Ishikawa (cell line): ENCODE data around the gene ACTMAP.

ENCODE experiments used
- CEBPB ChIP-seq: IDR thresholded peaks from 2 replicates; pipeline ENCODE4 v1.6.1; 2012
- CREB1 ChIP-seq: IDR thresholded peaks from 2 replicates; pipeline ENCODE4 v1.6.1; 2012; ENCODE audit warnings: low read depth
- EGR1 ChIP-seq: IDR thresholded peaks from 2 replicates; pipeline ENCODE4 v1.6.1; 2012
- EP300 ChIP-seq: IDR thresholded peaks from 2 replicates; pipeline ENCODE4 v1.6.1; 2012; ENCODE audit warnings: borderline replicate concordance
- FOXM1 ChIP-seq: IDR thresholded peaks from 2 replicates; pipeline ENCODE4 v1.6.1; 2012; ENCODE audit warnings: low read depth, borderline replicate concordance
- MAX ChIP-seq: IDR thresholded peaks from 2 replicates; pipeline ENCODE4 v1.6.1; 2012
- NFIC ChIP-seq: IDR thresholded peaks from 2 replicates; pipeline ENCODE4 v1.6.1; 2012
- RAD21 ChIP-seq: IDR thresholded peaks from 2 replicates; pipeline ENCODE4 v1.6.1; 2012; ENCODE audit warnings: low read depth
- REST ChIP-seq: IDR thresholded peaks from 2 replicates; pipeline ENCODE4 v1.6.1; 2012; ENCODE audit warnings: low read depth, mild to moderate bottlenecking
- TAF1 ChIP-seq: IDR thresholded peaks from 2 replicates; pipeline ENCODE4 v1.6.1; 2012; ENCODE audit warnings: low read depth, mild to moderate bottlenecking
- TCF12 ChIP-seq: IDR thresholded peaks from 2 replicates; pipeline ENCODE4 v1.6.1; 2012; ENCODE audit warnings: low read depth
- TEAD4 ChIP-seq: IDR thresholded peaks from 2 replicates; pipeline ENCODE4 v1.6.1; 2012
- USF1 ChIP-seq: IDR thresholded peaks from 2 replicates; pipeline ENCODE4 v1.6.1; 2012
- YY1 ChIP-seq: IDR thresholded peaks from 2 replicates; pipeline ENCODE4 v1.6.1; 2012; ENCODE audit warnings: low read depth
- ZBTB7A ChIP-seq: IDR thresholded peaks from 2 replicates; pipeline ENCODE4 v1.6.1; 2012; ENCODE audit warnings: low read depth

The ACTMAP gene

GRCh38 chr19:40697007-40697406 is 53.3 kb downstream of the ACTMAP start:
- TF ChIP-seq ZBTB7A = no peak
- TF ChIP-seq CREB1 = no peak
- no peak for TF ChIP-seq MAX
- no peak for TF ChIP-seq TCF12
- TF ChIP-seq USF1 = no peak
- TF ChIP-seq FOXM1 = no peak
- no peak for TF ChIP-seq YY1
- no peak for TF ChIP-seq REST
- no peak for TF ChIP-seq EP300
- TF ChIP-seq TEAD4 = no peak
- no peak for TF ChIP-seq TAF1
- TF ChIP-seq RAD21 = no peak
- no peak for TF ChIP-seq EGR1
- no peak for TF ChIP-seq CEBPB
- TF ChIP-seq NFIC = no peak

GRCh38 chr19:40695881-40696280 is 54.4 kb downstream of the ACTMAP start:
- TF ChIP-seq USF1 = no peak
- no peak for TF ChIP-seq FOXM1
- TF ChIP-seq TCF12 = no peak
- TF ChIP-seq MAX = no peak
- no peak for TF ChIP-seq YY1
- no peak for TF ChIP-seq CEBPB
- TF ChIP-seq TEAD4 = no peak
- TF ChIP-seq TAF1 = no peak
- TF ChIP-seq RAD21 = no peak
- no peak for TF ChIP-seq EGR1
- no peak for TF ChIP-seq REST
- no peak for TF ChIP-seq CREB1
- TF ChIP-seq NFIC = no peak

- TF ChIP-seq TCF12 (no peak), FOXM1 (no peak), CREB1 (no peak), EGR1 (no peak), CEBPB (no peak), YY1 (no peak), TEAD4 (no peak)
Observed at GRCh38 chr19:40693896-40694295, 56.4 kb downstream of the ACTMAP start.

- no peak for TF ChIP-seq ZBTB7A
Observed at GRCh38 chr19:40693150-40693788, 57.0 kb downstream of the ACTMAP start.

GRCh38 chr19:40692212-40692551 is 58.1 kb downstream of the ACTMAP start:
- no peak for TF ChIP-seq REST
